Measurements from ENCODE around the gene ECSCR. TPM values are rescaled to one million over a fixed set of nuclear protein-coding genes. Genes with fewer than 3 reads are reported as not detected.

Gene ECSCR
- total RNA-seq, 1 experiment from 2014 or later: not detected

DNA sequence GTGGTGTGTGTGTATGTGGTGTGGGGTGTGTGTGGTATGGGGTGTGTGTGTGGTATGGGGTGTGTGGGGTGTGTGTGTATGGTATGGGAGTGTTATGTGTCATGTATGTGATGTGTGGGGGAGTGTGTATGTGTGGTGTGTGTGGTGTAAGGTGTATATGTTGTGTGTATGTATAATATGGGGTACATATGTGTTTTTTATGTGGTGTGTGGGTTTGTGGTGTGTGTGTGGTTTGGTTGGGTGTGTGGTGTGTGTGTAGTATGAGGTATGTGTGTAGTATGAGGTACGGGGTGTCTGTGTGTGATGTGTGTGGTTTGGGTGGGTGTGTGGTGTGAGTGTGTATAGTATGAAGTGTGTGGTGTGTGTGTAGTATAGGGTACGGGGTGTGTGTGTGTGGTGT lies 11.4 kb downstream of the ECSCR start:
- ChIA-PET POLR2A (no interaction called here), CTCF (no interaction called here)
- TF ChIP-seq, protein P1, sequence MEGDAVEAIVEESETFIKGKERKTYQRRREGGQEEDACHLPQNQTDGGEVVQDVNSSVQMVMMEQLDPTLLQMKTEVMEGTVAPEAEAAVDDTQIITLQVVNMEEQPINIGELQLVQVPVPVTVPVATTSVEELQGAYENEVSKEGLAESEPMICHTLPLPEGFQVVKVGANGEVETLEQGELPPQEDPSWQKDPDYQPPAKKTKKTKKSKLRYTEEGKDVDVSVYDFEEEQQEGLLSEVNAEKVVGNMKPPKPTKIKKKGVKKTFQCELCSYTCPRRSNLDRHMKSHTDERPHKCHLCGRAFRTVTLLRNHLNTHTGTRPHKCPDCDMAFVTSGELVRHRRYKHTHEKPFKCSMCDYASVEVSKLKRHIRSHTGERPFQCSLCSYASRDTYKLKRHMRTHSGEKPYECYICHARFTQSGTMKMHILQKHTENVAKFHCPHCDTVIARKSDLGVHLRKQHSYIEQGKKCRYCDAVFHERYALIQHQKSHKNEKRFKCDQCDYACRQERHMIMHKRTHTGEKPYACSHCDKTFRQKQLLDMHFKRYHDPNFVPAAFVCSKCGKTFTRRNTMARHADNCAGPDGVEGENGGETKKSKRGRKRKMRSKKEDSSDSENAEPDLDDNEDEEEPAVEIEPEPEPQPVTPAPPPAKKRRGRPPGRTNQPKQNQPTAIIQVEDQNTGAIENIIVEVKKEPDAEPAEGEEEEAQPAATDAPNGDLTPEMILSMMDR (IDR thresholded peaks at IDR 0.05; ENCODE audit: insufficient read depth in 1 of 2, low read depth in 1 of 2, low read length in 1 of 2, severe bottlenecking in 1 of 2, unreplicated experiment in 1 of 2): no peak
- Histone ChIP-seq H3K4me1 (no peaks in the 10 kb centered on the region), H3K4me3 (ENCODE audit: low read depth, low read length) (no peak overlapping the region), H3K9me3 (no peaks in the 10 kb centered on the region), H3K27me3 (replicated peaks; ENCODE audit: control insufficient read depth, insufficient read depth, low read length) (no peaks in the 10 kb centered on the region), H3K36me3 (ENCODE audit: control insufficient read depth, insufficient read depth, low read length) (no peaks in the 10 kb centered on the region)
- Mint-ChIP-seq H3K27me3 (ENCODE audit: insufficient read depth, unreplicated experiment) (no peaks in the 10 kb centered on the region), H3K4me1 (ENCODE audit: low read depth, unreplicated experiment) (peaks cover 5% of the 10 kb centered on the region), H3K4me3 (ENCODE audit: unreplicated experiment) (no peak overlapping the region), H3K36me3 (ENCODE audit: insufficient read depth, unreplicated experiment) (no peaks in the 10 kb centered on the region), H3K9me3 (ENCODE audit: unreplicated experiment) (no peaks in the 10 kb centered on the region), H3K27ac (ENCODE audit: unreplicated experiment) (no peak overlapping the region)
- intact Hi-C loops (cut with micrococcal nuclease; ENCODE audit: unreplicated experiment): no loop called here
- no TSS peak for BruUV-seq (replicated peaks)
- no peak for DNase-seq

DNA sequence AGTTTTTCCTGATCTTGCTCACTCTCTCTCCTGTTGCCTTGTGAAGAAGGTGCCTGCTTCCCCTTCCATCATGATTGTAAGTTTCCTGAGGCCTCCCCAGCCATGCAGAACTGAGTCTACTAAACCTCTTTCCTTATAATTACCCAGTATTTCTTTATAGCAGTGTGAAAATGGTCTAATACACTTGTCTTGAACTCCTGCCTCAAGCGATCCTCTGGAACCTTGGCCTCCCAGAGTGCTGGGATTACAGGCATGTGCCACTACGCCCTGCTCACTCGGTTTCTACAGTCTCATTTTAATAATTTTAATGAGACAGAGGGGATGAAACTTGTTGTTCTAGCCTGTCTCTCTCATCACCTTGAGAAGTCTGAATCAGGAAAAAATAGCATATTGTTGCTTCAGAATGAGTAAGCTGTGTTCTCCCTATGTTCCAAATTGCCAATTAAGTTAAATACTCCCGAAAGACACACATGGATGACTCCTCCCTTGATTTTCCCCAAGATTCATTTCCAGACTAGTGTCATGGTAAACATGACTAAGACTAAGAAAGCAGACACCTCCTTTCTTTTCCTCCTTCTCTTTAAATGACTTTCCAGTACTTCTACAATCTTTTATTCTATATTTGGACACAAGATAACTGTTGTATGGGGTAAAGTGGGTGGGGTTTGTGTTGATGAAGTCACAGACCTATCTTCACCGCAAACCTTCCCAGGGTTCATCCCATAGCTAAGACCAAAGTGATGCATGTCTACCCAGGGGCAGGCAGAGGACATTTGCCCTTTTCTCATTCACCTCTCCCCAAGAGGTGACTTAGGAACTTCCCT lies 15.4 kb downstream of the ECSCR start:
- no peaks in the 10 kb centered on the region for H3K9me3 ChIP-seq

DNA sequence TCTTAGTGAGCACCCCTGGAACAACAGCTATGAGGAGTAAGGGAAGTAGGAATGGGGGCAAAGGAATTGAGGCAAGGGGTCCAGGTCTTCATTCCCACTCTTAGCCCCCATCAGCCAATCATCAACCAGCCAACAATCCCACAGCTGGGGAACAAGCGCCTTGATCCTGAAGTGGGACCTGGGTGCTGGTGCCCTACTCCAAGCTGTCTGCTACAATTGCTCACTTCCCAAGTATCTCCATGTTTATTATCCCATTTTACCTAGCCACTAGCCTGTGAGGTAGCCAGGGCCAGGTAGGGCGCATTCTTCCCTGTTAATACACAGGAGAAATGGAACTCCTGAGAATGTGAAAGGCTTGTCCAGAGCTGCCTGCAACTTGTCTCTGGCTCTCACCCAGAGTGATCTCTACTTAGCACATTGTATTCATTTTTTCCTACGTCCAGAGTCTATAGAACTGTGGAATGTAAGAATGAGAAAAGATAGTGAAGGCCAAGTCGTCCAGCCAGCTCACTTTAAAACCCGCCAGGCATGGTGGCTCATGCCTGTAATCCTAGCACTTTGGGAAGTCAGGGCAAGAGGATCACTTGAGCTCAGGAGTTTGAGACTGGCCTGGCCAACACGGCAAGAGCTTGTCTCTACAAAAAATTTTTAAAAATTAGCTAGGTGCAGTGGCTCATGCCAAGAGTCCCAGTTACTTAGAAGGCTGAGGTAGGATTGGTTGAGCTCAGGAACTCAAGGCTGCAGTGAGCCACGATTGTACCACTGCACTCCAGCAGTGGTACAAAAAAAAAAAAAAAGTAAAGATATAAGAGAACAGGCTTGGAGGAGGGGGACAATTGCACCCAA lies 17.0 kb downstream of the ECSCR start:
- Mint-ChIP-seq H3K27me3 (ENCODE audit: insufficient read depth, unreplicated experiment) (no peaks in the 10 kb centered on the region), H3K36me3 (ENCODE audit: insufficient read depth, unreplicated experiment) (no peaks in the 10 kb centered on the region), H3K4me3 (ENCODE audit: unreplicated experiment) (no peak overlapping the region), H3K4me1 (ENCODE audit: low read depth, unreplicated experiment) (peaks cover 8% of the 10 kb centered on the region), H3K27ac (ENCODE audit: unreplicated experiment) (no peak overlapping the region), H3K9me3 (ENCODE audit: unreplicated experiment) (no peaks in the 10 kb centered on the region)
- ChIA-PET CTCF (interaction anchor here (0.5 to 0.7 kb wide), 2 partner anchors 12 to 27 kb away, joined by 3 read pairs; no protein-coding TSS in a partner anchor), POLR2A (interaction anchor here (0.5 to 0.6 kb wide), 2 partner anchors 24 to 70 kb away, joined by 3 to 4 read pairs; no protein-coding TSS in a partner anchor)
- Histone ChIP-seq H3K4me3 (ENCODE audit: low read depth, low read length) (no peak overlapping the region), H3K27me3 (replicated peaks; ENCODE audit: control insufficient read depth, insufficient read depth, low read length) (no peaks in the 10 kb centered on the region), H3K9me3 (no peaks in the 10 kb centered on the region), H3K4me1 (peaks cover 11% of the 10 kb centered on the region), H3K36me3 (ENCODE audit: control insufficient read depth, insufficient read depth, low read length) (no peaks in the 10 kb centered on the region)
- no peak for DNase-seq
- no TSS peak for BruUV-seq (replicated peaks)
- intact Hi-C loops (cut with micrococcal nuclease; ENCODE audit: unreplicated experiment): no loop called here
- TF ChIP-seq, protein P1 (IDR thresholded peaks at IDR 0.05; ENCODE audit: insufficient read depth in 1 of 2, low read depth in 1 of 2, low read length in 1 of 2, severe bottlenecking in 1 of 2, unreplicated experiment in 1 of 2): no peak

More for the DNA sequence above, 15.4 kb downstream of the ECSCR start:
- Mint-ChIP-seq H3K27me3 (ENCODE audit: insufficient read depth, unreplicated experiment) (no peaks in the 10 kb centered on the region), H3K36me3 (ENCODE audit: insufficient read depth, unreplicated experiment) (no peaks in the 10 kb centered on the region), H3K4me1 (ENCODE audit: low read depth, unreplicated experiment) (peaks cover 8% of the 10 kb centered on the region), H3K9me3 (ENCODE audit: unreplicated experiment) (no peaks in the 10 kb centered on the region), H3K4me3 (ENCODE audit: unreplicated experiment) (no peak overlapping the region), H3K27ac (ENCODE audit: unreplicated experiment) (no peak overlapping the region)
- peaks cover 11% of the 10 kb centered on the region for H3K4me1 ChIP-seq
- no peaks in the 10 kb centered on the region for H3K36me3 ChIP-seq (ENCODE audit: control insufficient read depth, insufficient read depth, low read length)
- no TSS peak for BruUV-seq (replicated peaks)
- POLR2A ChIA-PET: no interaction called here
- no peak overlapping the region for H3K4me3 ChIP-seq (ENCODE audit: low read depth, low read length)
- intact Hi-C loops (cut with micrococcal nuclease; ENCODE audit: unreplicated experiment): no loop called here
- CTCF ChIA-PET: no interaction called here
- no peak for DNase-seq
- TF ChIP-seq, protein P1 (IDR thresholded peaks at IDR 0.05; ENCODE audit: insufficient read depth in 1 of 2, low read depth in 1 of 2, low read length in 1 of 2, severe bottlenecking in 1 of 2, unreplicated experiment in 1 of 2): no peak
- no peaks in the 10 kb centered on the region for H3K27me3 ChIP-seq (replicated peaks; ENCODE audit: control insufficient read depth, insufficient read depth, low read length)
